Measurements from ENCODE around the gene RGS6.

Gene RGS6

DNA sequence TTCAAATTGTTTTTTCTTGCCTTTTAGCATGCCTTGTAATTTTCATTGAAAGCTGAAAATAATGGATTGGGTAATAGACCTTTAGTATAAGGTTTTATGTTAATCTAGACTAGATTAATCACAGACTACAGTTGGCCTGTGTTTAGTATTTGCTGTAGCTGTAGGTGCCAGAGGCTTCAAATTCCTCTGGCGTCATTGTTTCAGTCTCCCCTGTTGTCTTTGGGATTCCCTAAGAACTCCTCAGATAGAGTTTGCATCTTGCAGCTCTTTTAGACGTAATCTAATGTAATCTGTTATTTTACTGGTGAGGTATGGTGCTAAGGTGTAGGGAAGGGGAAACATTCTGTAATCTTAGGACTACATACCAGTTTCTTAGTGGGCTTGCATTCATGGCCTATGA is 113.0 kb downstream of the RGS6 start:
- no peak overlapping the region for H3K27ac ChIP-seq
- no peaks in the 10 kb centered on the region for H3K27me3 ChIP-seq
- no peaks in the 10 kb centered on the region for H3K4me1 ChIP-seq
- H3K36me3 ChIP-seq, result no peaks in the 10 kb centered on the region
- no peak overlapping the region for H3K4me3 ChIP-seq
- DNase-seq, result no peak
- intact Hi-C loops (cut with DNase I; ENCODE audit: low total_unique reads), result no loop called here
- TF ChIP-seq, protein P1, sequence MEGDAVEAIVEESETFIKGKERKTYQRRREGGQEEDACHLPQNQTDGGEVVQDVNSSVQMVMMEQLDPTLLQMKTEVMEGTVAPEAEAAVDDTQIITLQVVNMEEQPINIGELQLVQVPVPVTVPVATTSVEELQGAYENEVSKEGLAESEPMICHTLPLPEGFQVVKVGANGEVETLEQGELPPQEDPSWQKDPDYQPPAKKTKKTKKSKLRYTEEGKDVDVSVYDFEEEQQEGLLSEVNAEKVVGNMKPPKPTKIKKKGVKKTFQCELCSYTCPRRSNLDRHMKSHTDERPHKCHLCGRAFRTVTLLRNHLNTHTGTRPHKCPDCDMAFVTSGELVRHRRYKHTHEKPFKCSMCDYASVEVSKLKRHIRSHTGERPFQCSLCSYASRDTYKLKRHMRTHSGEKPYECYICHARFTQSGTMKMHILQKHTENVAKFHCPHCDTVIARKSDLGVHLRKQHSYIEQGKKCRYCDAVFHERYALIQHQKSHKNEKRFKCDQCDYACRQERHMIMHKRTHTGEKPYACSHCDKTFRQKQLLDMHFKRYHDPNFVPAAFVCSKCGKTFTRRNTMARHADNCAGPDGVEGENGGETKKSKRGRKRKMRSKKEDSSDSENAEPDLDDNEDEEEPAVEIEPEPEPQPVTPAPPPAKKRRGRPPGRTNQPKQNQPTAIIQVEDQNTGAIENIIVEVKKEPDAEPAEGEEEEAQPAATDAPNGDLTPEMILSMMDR (IDR thresholded peaks at IDR 0.05), result no peak
- peaks cover 0 to 3% (median 0%) of the 10 kb centered on the region in 3 donors for H3K9me3 ChIP-seq

DNA sequence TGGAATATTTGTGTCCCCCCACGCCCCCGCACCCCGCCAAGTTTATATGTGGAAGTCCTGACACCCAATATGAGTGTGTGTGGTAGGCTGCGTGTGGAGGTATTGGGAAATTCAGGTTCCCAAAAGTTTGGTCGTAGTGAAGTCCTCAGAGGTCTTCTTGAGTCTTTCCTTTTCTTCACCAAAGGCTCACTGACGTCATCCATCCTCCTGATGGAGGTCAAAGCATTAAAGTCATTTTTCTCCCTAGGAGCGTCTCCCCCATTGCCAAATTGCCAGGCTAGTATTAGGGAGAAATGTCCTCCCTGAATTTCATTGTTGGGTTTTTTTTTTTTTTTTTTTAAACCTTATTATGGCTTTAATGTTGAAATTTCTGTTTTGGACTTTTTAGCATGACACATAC is 113.7 kb downstream of the RGS6 start:
- no peak for DNase-seq
- intact Hi-C loops (cut with DNase I; ENCODE audit: low total_unique reads), result no loop called here
- H3K4me3 ChIP-seq, result no peak overlapping the region
- H3K9me3 ChIP-seq, result peaks cover 0 to 3% (median 0%) of the 10 kb centered on the region in 3 donors
- H3K27me3 ChIP-seq, result no peaks in the 10 kb centered on the region
- no peak overlapping the region for H3K27ac ChIP-seq
- H3K4me1 ChIP-seq, result no peaks in the 10 kb centered on the region
- TF ChIP-seq, protein P1 (IDR thresholded peaks at IDR 0.05), result no peak
- H3K36me3 ChIP-seq, result no peaks in the 10 kb centered on the region

DNA sequence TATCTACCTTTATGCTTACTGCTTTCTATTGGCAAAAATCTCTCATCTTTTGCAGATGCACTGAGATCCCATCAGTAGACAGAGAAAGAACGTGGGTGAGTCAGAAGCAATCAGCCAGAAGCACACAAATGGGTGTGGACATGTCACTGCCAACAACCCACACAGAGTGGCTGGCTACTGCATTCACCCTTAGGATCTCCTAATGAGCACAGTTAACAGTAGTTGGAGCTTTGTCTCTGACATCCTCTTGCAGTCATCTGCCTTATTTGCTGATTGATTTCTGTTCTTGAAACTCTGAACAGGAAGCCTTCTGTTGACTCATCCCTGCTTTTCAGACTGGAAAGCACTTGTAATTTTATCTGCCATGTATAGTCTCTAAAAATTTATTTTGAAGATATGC is 117.2 kb downstream of the RGS6 start:
- intact Hi-C loops (cut with DNase I; ENCODE audit: low total_unique reads), result no loop called here
- TF ChIP-seq, protein P1 (IDR thresholded peaks at IDR 0.05), result no peak
- no peaks in the 10 kb centered on the region for H3K9me3 ChIP-seq
- no peak overlapping the region for H3K27ac ChIP-seq
- DNase-seq, result no peak
- no peaks in the 10 kb centered on the region for H3K27me3 ChIP-seq
- no peak overlapping the region for H3K4me3 ChIP-seq
- H3K4me1 ChIP-seq, result no peaks in the 10 kb centered on the region
- H3K36me3 ChIP-seq, result no peaks in the 10 kb centered on the region

DNA sequence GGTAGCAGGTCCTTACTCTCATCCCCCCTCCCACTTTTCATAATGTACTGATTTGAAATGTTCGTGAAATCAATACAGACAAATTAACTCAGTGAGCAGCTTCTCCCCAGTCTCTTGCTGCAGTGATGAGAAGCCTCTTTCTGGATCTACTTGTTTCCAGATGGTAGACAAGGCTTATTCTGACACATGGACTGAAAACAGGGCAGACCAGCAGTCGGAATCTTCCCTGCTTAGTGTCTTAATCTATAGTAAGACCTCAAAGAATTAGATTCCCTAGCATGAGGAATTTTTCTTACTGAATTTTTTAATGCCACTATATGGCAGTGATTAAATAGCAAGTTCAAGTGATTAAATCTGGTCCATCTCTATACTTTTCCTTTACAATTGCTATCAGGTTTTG is 120.1 kb downstream of the RGS6 start:
- no peaks in the 10 kb centered on the region for H3K27me3 ChIP-seq
- no peak for DNase-seq
- no peaks in the 10 kb centered on the region for H3K36me3 ChIP-seq

DNA sequence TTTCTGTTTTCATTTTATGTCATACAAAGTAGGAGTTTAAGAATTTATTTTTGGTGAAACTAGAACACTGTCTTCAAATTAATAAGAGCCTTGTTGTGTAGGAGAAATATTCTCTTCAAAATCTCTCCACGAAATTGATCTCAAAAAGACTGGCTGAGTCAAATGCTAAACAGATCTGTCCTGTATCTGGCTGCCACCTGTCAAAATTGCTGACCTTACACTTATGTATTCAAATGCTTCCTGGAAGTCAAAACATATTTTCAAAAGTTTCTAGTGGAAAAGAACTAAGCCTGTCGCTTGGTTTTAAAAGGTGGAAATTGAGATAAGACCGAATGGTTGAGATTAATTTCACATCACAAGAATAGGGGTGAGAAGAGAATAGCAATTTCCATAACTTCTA is 121.4 kb downstream of the RGS6 start:
- TF ChIP-seq, protein P1 (IDR thresholded peaks at IDR 0.05), result no peak
- Histone ChIP-seq H3K9me3 (no peaks in the 10 kb centered on the region), H3K27ac (no peak overlapping the region), H3K4me3 (no peak overlapping the region), H3K4me1 (no peaks in the 10 kb centered on the region), H3K27me3 (no peaks in the 10 kb centered on the region), H3K36me3 (no peaks in the 10 kb centered on the region)
- intact Hi-C loops (cut with DNase I; ENCODE audit: low total_unique reads), result no loop called here
- DNase-seq, result no peak

More for the DNA sequence above, 120.1 kb downstream of the RGS6 start:
- H3K27ac ChIP-seq, result no peak overlapping the region
- H3K4me1 ChIP-seq, result no peaks in the 10 kb centered on the region
- TF ChIP-seq, protein P1 (IDR thresholded peaks at IDR 0.05), result no peak
- H3K4me3 ChIP-seq, result no peak overlapping the region
- intact Hi-C loops (cut with DNase I; ENCODE audit: low total_unique reads), result no loop called here
- no peaks in the 10 kb centered on the region for H3K9me3 ChIP-seq

DNA sequence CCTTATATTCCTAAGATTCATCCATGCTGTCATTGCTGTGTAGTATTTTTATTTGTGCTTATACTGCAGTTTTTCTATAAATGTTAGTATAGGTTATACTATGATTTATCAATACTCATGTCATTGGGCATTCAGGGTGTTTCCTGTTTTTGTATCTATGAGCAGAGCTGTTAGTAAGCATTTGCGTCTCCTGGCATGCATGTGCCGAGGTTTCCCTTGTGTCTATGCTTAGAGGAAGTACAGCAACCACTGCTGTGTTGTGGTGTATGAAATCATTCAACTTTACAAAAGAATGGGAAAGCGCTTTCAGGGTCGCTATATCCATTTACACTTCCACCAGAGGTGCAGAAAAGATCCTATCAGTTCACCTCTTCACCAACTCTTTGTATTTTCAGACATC is 122.7 kb downstream of the RGS6 start:
- Histone ChIP-seq H3K4me3 (no peak overlapping the region), H3K27me3 (no peaks in the 10 kb centered on the region), H3K36me3 (no peaks in the 10 kb centered on the region), H3K27ac (no peak overlapping the region), H3K9me3 (peaks cover 0 to 4% (median 2%) of the 10 kb centered on the region in 3 donors), H3K4me1 (no peaks in the 10 kb centered on the region)
- TF ChIP-seq, protein P1 (IDR thresholded peaks at IDR 0.05), result no peak
- DNase-seq, result no peak
- intact Hi-C loops (cut with DNase I; ENCODE audit: low total_unique reads), result no loop called here
